ENCODE data around the gene TRRAP.

TRRAP gene

GRCh38 chr7:98956469-98956868 lies 78.1 kb downstream of the TRRAP start:
- no peak for FAIRE-seq

- no peak for FAIRE-seq
Observed at GRCh38 chr7:98956937-98957336, 78.6 kb downstream of the TRRAP start.

- FAIRE-seq: no peak
Observed at GRCh38 chr7:98957766-98958165, 79.4 kb downstream of the TRRAP start.

- no peak for FAIRE-seq
Observed at GRCh38 chr7:98958968-98959367, 80.6 kb downstream of the TRRAP start.

GRCh38 chr7:98963305-98963704 lies 85.0 kb downstream of the TRRAP start:
- FAIRE-seq: no peak

- FAIRE-seq: no peak
Observed at GRCh38 chr7:98964596-98964995, 86.3 kb downstream of the TRRAP start.

GRCh38 chr7:98968621-98969020 lies 90.3 kb downstream of the TRRAP start:
- FAIRE-seq: no peak

- no peak for FAIRE-seq
Observed at GRCh38 chr7:98969386-98969785, 91.1 kb downstream of the TRRAP start.

GRCh38 chr7:98970016-98970615 lies 91.8 kb downstream of the TRRAP start:
- no peak for FAIRE-seq

GRCh38 chr7:98970805-98971204 lies 92.5 kb downstream of the TRRAP start:
- no peak for FAIRE-seq

GRCh38 chr7:98974205-98974604 lies 95.9 kb downstream of the TRRAP start:
- FAIRE-seq: no peak

- FAIRE-seq: no peak
Observed at GRCh38 chr7:98974906-98975816, 96.8 kb downstream of the TRRAP start.

- FAIRE-seq: no peak
Observed at GRCh38 chr7:98976396-98977185, 98.3 kb downstream of the TRRAP start.

GRCh38 chr7:98978672-98979071 lies 100.3 kb downstream of the TRRAP start:
- FAIRE-seq: no peak

GRCh38 chr7:98981701-98982100 lies 103.4 kb downstream of the TRRAP start:
- FAIRE-seq: no peak

GRCh38 chr7:98982686-98983085 lies 104.4 kb downstream of the TRRAP start:
- FAIRE-seq: no peak

GRCh38 chr7:98984126-98984525 lies 105.8 kb downstream of the TRRAP start:
- no peak for FAIRE-seq

- FAIRE-seq: no peak
Observed at GRCh38 chr7:98985406-98985805, 107.1 kb downstream of the TRRAP start.

GRCh38 chr7:98985945-98986344 lies 107.6 kb downstream of the TRRAP start:
- no peak for FAIRE-seq

- FAIRE-seq: no peak
Observed at GRCh38 chr7:98988641-98989040, 110.3 kb downstream of the TRRAP start.

- no peak for FAIRE-seq
Observed at GRCh38 chr7:98990356-98990755, 112.0 kb downstream of the TRRAP start.

- no peak for FAIRE-seq
Observed at GRCh38 chr7:98991141-98991540, 112.8 kb downstream of the TRRAP start.

- no peak for FAIRE-seq
Observed at GRCh38 chr7:98992076-98992475, 113.7 kb downstream of the TRRAP start.
